GM21360 (cell line): ENCODE results near the gene DCTN3.

ENCODE experiments used
- ATAC-seq: cut with Tn5 transposase; IDR thresholded peaks from one replicate; pipeline ENCODE4 v1.9.1; 2021; ENCODE audit warnings: mild to moderate bottlenecking, moderate library complexity; ENCODE audit not compliant: unreplicated experiment

Gene DCTN3

DNA sequence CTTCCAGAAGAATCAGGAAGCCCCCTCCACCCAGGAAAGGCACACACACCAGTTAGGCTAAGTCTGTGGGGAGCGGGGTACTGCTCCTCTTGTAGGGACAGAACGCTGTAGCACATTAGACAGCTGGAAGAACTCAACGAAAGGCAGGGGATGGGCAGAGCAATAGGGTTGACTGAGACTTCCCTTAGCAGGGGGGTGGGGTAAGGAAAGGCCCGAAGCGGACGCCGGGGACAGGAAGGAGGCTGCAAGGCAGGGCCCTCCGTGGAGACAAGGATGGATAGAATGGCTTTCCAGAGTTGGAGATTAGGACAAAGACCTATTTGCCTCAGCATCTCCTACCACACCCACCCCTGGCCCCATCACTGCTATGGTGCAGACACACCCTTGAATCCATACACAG lies 45.1 kb downstream of the DCTN3 start:
- ATAC-seq, result no peak

DNA sequence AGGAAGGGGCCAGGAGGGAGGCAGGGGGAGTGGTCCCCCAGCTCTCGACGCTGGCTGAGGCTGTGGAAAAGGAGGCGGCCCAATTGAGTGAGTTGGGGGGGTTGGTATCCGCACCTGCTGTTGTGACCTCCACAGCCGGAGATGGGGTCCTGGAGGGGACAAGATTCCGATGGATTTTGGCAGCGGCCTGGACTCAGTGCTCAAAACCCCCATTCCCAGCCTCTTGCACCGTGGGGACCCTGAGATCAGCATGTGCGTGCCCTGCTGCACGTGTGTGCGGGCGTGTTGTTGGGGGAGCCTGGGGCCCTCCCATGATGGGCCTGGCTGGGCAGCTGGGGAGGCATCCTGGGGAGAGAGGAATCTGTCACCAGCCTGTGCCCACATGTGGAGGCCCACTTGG lies 45.7 kb downstream of the DCTN3 start:
- no peak for ATAC-seq

DNA sequence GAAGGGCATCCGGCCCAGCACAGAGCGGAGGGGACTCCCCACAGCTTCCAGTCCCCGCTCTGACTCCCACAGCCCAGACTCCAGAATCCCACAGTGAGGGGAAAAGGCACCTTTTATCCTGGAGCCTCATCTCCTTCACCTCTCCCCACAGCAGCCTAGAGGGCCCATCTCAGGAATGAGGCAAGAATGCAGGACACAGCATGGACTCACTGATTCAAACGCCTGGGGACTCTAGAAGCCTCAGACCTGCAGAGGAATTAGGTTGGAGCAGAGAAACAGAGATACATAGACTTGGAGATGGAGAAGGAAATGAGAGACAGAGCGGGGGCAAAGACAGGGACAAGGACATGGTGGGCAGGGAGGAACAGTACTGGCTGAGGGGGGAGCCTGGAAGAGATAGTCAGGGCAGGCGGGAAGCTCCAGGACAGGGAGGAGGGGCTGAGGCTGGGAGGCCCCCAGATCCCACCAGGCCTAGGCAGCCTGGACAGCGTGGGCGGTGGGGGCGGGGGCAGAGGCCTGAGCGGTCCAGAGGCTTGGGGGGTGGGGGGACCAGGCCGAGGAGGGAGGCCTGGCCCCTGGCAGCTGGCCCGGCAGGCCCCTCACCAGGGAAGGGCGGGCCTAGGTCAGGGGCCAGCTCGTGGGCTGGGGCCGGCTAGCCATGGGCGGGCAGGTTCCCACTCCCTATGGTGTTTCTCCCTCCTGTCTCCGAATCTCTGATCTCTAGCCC lies 46.5 kb downstream of the DCTN3 start:
- no peak for ATAC-seq

DNA sequence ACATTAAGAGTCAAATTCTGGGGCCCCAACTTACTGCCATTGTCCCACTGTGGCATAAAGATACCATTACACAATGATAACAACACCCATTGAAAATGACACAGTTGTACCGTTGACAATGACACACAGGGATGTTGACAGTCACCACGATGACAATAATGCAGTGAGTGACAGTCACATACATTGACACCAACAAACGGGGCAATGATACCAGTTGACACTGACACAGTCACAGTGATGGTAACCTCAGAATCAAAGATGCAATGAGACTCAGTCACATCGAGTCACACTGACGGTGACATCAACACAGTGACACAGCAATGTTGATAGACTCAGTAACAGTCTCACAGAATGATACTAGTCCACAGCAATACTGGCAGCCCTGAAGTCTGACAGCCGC lies 47.7 kb downstream of the DCTN3 start:
- no peak for ATAC-seq

DNA sequence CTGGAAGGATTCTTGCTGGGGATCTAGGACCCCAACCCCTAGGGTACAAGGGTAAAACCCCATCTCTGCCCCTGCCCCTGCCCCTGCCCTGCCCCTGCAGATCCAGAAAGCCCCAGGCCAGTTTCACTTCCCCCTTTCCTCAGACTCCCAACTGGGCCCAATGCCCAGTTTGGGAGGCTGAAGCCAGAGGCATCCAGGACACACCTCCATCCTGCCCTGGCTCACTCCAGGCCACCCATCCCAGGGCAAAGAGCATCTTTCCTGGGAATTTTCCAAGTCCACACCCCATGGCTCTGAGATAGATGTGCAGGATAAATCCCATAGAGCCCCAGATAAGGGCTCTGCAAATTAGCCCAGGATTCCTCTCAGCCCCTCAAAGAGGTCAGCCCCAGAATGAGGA lies 48.2 kb downstream of the DCTN3 start:
- ATAC-seq, result no peak

DNA sequence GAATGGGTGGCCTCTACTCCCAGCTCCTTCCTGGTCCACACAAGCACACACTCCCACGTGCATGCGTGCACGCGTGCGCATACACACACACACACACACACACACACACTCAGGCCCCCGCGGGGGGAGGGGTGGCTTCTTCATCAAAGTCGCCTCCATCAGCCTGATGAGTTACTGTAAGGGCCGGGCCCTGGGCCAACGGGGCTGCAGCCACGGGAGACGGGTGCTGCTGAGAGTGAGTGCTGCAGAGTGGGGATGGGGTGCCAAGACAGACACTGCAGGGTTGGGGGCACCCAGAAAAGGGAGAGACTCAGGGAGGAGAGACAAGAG lies 48.8 kb downstream of the DCTN3 start:
- ATAC-seq, result no peak

DNA sequence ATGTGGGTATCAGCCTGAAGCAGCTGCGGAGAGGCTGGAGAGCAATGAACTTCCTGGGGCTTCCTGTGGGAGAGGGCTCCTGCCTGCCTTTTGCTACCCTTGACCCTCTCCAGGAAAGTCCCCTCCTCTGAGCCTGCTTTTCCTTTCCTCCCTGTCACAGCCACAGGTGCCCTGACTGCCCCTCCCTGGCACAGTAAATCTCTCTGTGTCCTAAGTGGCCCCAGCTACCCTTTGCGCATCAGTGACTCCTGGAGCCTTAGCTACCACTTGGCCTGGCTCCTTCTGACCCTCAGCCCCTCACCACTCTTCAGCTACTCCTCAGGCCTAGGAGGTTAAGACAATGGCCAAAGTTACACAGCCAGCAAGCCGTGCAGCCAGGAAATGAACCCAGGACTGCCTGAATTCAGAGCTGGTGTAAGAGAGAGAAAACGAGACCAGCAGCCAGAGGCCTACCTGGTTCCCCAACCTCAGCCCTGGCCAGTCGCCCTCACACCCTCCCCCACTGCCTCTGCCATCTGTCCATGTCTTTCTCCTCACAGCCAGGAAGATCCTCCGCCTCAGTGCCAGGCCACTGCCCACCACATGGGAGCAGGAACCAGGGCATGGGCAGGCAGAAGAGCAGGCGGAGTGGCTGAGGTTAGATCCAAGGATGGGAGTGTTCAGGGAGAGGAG lies 49.4 kb downstream of the DCTN3 start:
- no peak for ATAC-seq

DNA sequence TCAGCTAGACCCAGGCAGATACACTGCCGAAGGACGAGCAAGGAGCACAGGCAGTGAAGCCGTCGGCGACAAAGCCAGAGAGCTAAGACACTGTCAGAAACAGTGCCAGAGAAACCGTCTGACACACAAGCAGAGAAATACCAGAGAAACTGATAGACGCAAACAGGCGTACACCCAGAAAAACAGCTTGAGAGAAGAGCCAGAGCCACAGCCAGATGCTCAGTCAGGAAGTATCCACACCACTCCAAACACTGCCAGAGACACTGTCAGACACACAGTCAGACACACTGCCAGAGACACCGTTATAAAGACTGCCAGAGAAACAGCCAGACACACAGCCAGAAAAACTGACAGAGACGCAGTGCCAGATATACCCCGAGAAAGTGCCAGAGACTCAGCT lies 49.9 kb downstream of the DCTN3 start:
- ATAC-seq, result no peak

DNA sequence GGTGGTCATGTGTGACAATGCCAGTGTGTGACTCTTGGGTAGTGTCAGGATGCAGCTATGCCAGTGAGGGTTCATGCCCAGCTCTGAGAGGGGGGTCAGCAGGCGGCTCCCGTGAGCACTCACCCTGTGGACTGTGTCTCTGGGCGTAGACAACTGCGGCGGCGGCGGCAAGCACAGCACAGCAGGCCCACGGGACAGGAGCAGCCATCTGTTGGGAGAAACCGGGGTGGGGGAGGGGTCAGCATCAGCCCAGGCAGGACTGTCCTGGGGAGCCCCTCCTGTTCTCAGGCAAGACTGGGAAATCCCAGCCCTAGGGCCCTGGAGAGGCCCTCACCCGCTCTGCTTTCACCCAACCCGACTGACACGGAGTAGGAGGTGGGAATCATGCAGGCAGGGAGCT lies 51.5 kb downstream of the DCTN3 start:
- no peak for ATAC-seq

DNA sequence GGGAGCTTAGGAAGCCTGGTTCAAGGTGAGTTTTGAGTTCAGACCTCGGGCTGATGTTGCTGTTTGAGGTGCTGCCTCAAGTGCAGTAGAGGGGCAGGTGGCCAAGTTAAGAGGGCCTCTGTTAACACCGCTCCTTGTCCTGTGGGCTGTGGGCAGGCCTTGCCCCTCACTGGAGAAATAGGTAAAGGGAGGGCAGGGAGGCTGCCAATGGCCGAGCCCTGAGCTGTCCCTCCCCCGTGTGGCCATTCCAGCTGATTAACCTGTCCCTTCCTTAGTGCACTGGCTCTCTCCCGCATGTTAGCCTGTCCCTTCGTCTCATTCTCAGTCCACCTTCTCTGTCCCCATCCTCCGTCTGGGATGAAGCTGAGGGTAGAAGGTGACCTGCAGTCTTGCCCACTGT lies 52.2 kb downstream of the DCTN3 start:
- ATAC-seq, result no peak

DNA sequence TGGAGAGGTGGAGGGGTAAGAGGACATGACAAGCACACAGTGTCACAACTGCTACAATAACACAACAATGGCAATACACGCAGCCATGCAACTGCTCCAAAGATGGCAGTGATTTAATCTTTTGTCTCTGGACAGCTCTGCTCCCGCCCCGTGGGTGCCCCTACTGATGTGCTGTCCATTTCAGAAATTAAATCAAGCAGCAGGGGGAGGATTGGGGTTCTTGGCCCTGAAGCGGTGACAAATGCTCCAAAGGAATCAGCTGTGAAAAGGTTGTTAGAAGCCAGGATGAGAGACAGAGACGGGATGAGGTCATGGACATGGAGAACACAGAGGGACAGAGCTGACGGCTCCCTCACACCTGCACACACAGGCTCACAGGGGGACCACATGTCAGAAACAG lies 53.3 kb downstream of the DCTN3 start:
- no peak for ATAC-seq

DNA sequence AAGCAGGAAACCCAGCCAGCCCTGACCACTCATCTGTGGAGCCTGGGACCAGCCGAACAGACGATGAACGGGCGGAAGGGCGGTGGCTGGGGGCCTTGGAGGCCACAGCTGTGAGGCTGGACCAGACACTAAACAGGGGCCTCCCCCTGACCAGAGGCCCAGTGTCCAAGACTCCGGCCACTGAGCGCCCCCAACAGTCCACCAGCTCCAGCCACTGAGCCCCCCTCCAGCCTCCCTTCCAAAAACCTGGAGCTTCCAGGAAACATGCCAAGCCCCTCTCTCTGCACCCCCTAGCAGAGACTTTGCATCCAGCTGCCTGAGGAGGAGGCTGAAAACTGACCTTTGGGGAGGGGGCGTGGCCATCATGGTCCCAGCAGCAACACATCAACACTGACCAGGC lies 54.0 kb downstream of the DCTN3 start:
- no peak for ATAC-seq

DNA sequence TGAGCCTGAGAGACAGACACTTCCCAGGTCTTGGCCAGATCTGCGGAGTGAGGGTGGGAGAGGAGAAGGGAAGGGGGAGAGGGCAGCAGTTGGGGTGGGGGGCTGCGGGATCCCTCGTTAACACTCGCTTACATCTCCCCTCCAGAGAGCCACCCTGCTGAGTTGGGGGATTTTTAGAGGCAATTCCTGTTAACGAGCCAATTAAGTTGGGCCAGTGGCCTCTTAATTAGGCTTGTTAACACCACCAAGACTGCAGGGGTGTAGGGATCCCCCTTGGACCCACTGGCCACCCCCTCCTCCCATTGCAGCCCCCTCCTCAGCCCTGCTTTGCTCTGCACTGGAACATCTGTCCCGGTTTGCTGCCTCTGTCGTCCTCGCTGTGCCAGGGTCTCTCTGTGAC lies 54.4 kb downstream of the DCTN3 start:
- ATAC-seq, result no peak

DNA sequence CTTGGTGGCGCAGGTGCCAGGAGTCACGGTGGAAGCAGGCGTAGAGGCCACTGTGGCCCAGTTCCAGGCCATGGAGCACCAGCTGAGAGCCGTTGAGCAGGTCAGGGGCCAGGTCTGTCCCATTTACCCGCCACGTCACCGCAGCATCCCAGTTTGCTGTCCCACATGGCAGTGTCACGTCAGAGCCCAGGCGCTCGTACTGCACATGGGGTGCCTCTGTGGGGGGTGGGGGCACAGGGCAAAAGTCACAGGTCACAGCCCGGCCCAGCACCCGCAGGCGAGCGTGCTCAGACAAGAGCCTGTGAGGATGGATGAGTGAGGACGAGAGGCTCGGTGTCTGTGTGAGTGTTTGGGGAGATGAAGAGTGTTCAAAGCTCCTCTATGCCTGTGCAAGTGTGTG lies 55.7 kb downstream of the DCTN3 start:
- no peak for ATAC-seq
